ENCODE measurements around the gene CLIC3.

GRCh38 chr9:136947955-136948510, 48.3 kb downstream of the CLIC3 start:
- TF ChIP-seq POLR2AphosphoS5 (IDR thresholded peaks at IDR 0.05; ENCODE audit: low read depth, low read length) (no peak), POLR2A (IDR thresholded peaks at IDR 0.05; ENCODE audit: low read depth, low read length) (no peak)
